ENCODE results near the gene PPP2R5B. TPM values are rescaled to one million over a fixed set of nuclear protein-coding genes. Genes with fewer than 3 reads are reported as not detected.

PPP2R5B gene
- total RNA-seq, 1 donor from 2014 or later: 8.2 TPM

GRCh38 chr11:64951529-64951928 is 27.0 kb downstream of the PPP2R5B start:
- no peaks in the 10 kb centered on the region for H3K27me3 ChIP-seq (ENCODE audit: control insufficient read depth, insufficient read depth, low read length)
- FAIRE-seq (no peak), DNase-seq (ENCODE audit: low read depth) (no peak)
- H3K4me3 ChIP-seq (ENCODE audit: low read depth, low read length): no peak overlapping the region
- no peak for TF ChIP-seq CTCF (IDR thresholded peaks at IDR 0.05; ENCODE audit: insufficient read depth, low read length, severe bottlenecking)
- no peaks in the 10 kb centered on the region for H3K36me3 ChIP-seq (ENCODE audit: control insufficient read depth, insufficient read depth, low read length)

- H3K36me3 ChIP-seq (ENCODE audit: control insufficient read depth, insufficient read depth, low read length): no peaks in the 10 kb centered on the region
- no peaks in the 10 kb centered on the region for H3K27me3 ChIP-seq (ENCODE audit: control insufficient read depth, insufficient read depth, low read length)
- TF ChIP-seq CTCF (IDR thresholded peaks at IDR 0.05; ENCODE audit: insufficient read depth, low read length, severe bottlenecking): no peak
- H3K4me3 ChIP-seq (ENCODE audit: low read depth, low read length): no peak overlapping the region
- FAIRE-seq: no peak
- DNase-seq (ENCODE audit: low read depth): no peak
These were observed 29.7 kb downstream of the PPP2R5B start for GRCh38 chr11:64954201-64954600.

GRCh38 chr11:64959498-64959897 is 35.0 kb downstream of the PPP2R5B start:
- no peak for FAIRE-seq

GRCh38 chr11:64960719-64961118 is 36.2 kb downstream of the PPP2R5B start:
- no peak for TF ChIP-seq CTCF (IDR thresholded peaks at IDR 0.05; ENCODE audit: insufficient read depth, low read length, severe bottlenecking)
- no peak for FAIRE-seq
- Histone ChIP-seq H3K4me3 (ENCODE audit: low read depth, low read length) (no peak overlapping the region), H3K36me3 (ENCODE audit: control insufficient read depth, insufficient read depth, low read length) (no peaks in the 10 kb centered on the region), H3K27me3 (ENCODE audit: control insufficient read depth, insufficient read depth, low read length) (no peaks in the 10 kb centered on the region)
- DNase-seq (ENCODE audit: low read depth): no peak

More at GRCh38 chr11:64959498-64959897, 35.0 kb downstream of the PPP2R5B start:
- TF ChIP-seq CTCF (IDR thresholded peaks at IDR 0.05; ENCODE audit: insufficient read depth, low read length, severe bottlenecking): no peak
- DNase-seq (ENCODE audit: low read depth): peak; percentile 36
- Histone ChIP-seq H3K36me3 (ENCODE audit: control insufficient read depth, insufficient read depth, low read length) (no peaks in the 10 kb centered on the region), H3K4me3 (ENCODE audit: low read depth, low read length) (no peak overlapping the region), H3K27me3 (ENCODE audit: control insufficient read depth, insufficient read depth, low read length) (no peaks in the 10 kb centered on the region)

- TF ChIP-seq CTCF (IDR thresholded peaks at IDR 0.05; ENCODE audit: insufficient read depth, low read length, severe bottlenecking): no peak
- DNase-seq (ENCODE audit: low read depth) (no peak), FAIRE-seq (no peak)
- Histone ChIP-seq H3K27me3 (ENCODE audit: control insufficient read depth, insufficient read depth, low read length) (no peaks in the 10 kb centered on the region), H3K36me3 (ENCODE audit: control insufficient read depth, insufficient read depth, low read length) (no peaks in the 10 kb centered on the region), H3K4me3 (ENCODE audit: low read depth, low read length) (no peak overlapping the region)
These were observed 38.7 kb downstream of the PPP2R5B start for GRCh38 chr11:64963072-64963631.

- DNase-seq (ENCODE audit: low read depth) (no peak), FAIRE-seq (no peak)
- TF ChIP-seq CTCF (IDR thresholded peaks at IDR 0.05; ENCODE audit: insufficient read depth, low read length, severe bottlenecking): no peak
- H3K4me3 ChIP-seq (ENCODE audit: low read depth, low read length): no peak overlapping the region
- H3K27me3 ChIP-seq (ENCODE audit: control insufficient read depth, insufficient read depth, low read length): no peaks in the 10 kb centered on the region
- H3K36me3 ChIP-seq (ENCODE audit: control insufficient read depth, insufficient read depth, low read length): no peaks in the 10 kb centered on the region
These were observed 42.9 kb downstream of the PPP2R5B start for GRCh38 chr11:64967375-64967774.

Data from bronchial epithelial cell (primary cell).